ENCODE measurements around the gene TIMM13.

TIMM13 gene

DNA sequence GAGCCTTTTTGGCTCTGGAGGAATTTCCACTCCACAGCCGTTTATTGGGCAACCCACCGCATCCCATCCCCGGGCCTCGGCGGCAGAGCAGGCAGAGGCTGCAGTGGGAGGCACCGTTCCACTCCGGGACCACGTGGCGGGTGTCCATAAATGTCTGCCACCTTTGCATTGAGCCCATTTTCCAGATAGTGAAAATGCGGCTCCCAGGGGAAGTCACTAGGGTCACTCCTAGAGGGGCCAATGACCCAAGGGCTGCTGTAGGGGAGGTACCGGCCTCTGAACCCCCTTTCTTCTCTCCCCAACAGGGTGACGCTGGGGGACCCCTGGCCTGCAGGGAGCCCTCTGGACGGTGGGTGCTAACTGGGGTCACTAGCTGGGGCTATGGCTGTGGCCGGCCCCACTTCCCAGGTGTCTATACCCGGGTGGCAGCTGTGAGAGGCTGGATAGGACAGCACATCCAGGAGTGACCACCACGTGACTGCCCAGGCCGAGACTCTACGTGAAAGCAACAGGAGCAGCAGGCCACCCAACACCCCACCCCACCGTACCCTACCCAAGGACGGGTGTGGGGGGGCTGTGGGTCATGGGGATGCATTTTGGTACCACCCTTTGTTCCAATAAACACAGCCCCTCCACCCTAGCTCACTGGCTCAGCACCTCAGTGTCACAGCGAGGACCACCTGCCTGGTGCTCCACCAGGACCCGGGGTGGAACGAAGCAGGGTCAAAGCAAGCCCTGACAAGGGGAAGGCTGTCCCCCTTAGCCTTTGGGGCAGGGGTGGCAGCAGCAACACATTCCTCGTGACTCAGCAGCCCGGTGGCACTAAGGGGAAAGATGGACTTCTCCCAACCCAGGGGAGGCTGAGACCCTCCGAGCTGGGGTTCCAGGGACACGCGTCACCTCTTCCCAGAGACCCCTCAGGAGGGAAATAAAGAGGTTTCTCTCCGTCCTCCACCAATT, 1.5 kb downstream of the TIMM13 start:
- no peak for TF ChIP-seq TEAD4 (IDR thresholded peaks at IDR 0.05)
- TF ChIP-seq TCF12 (IDR thresholded peaks at IDR 0.05; ENCODE audit: low read depth) = no peak
- TF ChIP-seq, protein P1, sequence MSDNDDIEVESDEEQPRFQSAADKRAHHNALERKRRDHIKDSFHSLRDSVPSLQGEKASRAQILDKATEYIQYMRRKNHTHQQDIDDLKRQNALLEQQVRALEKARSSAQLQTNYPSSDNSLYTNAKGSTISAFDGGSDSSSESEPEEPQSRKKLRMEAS (IDR thresholded peaks at IDR 0.05) = no peak
- TF ChIP-seq, protein P2, sequence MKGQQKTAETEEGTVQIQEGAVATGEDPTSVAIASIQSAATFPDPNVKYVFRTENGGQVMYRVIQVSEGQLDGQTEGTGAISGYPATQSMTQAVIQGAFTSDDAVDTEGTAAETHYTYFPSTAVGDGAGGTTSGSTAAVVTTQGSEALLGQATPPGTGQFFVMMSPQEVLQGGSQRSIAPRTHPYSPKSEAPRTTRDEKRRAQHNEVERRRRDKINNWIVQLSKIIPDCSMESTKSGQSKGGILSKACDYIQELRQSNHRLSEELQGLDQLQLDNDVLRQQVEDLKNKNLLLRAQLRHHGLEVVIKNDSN (IDR thresholded peaks at IDR 0.05) = no peak
- TF ChIP-seq TAF1 (IDR thresholded peaks at IDR 0.05; ENCODE audit: low read depth) = no peak
- TF ChIP-seq, protein P3, sequence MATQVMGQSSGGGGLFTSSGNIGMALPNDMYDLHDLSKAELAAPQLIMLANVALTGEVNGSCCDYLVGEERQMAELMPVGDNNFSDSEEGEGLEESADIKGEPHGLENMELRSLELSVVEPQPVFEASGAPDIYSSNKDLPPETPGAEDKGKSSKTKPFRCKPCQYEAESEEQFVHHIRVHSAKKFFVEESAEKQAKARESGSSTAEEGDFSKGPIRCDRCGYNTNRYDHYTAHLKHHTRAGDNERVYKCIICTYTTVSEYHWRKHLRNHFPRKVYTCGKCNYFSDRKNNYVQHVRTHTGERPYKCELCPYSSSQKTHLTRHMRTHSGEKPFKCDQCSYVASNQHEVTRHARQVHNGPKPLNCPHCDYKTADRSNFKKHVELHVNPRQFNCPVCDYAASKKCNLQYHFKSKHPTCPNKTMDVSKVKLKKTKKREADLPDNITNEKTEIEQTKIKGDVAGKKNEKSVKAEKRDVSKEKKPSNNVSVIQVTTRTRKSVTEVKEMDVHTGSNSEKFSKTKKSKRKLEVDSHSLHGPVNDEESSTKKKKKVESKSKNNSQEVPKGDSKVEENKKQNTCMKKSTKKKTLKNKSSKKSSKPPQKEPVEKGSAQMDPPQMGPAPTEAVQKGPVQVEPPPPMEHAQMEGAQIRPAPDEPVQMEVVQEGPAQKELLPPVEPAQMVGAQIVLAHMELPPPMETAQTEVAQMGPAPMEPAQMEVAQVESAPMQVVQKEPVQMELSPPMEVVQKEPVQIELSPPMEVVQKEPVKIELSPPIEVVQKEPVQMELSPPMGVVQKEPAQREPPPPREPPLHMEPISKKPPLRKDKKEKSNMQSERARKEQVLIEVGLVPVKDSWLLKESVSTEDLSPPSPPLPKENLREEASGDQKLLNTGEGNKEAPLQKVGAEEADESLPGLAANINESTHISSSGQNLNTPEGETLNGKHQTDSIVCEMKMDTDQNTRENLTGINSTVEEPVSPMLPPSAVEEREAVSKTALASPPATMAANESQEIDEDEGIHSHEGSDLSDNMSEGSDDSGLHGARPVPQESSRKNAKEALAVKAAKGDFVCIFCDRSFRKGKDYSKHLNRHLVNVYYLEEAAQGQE (IDR thresholded peaks at IDR 0.05; ENCODE audit: low read depth) = no peak

DNA sequence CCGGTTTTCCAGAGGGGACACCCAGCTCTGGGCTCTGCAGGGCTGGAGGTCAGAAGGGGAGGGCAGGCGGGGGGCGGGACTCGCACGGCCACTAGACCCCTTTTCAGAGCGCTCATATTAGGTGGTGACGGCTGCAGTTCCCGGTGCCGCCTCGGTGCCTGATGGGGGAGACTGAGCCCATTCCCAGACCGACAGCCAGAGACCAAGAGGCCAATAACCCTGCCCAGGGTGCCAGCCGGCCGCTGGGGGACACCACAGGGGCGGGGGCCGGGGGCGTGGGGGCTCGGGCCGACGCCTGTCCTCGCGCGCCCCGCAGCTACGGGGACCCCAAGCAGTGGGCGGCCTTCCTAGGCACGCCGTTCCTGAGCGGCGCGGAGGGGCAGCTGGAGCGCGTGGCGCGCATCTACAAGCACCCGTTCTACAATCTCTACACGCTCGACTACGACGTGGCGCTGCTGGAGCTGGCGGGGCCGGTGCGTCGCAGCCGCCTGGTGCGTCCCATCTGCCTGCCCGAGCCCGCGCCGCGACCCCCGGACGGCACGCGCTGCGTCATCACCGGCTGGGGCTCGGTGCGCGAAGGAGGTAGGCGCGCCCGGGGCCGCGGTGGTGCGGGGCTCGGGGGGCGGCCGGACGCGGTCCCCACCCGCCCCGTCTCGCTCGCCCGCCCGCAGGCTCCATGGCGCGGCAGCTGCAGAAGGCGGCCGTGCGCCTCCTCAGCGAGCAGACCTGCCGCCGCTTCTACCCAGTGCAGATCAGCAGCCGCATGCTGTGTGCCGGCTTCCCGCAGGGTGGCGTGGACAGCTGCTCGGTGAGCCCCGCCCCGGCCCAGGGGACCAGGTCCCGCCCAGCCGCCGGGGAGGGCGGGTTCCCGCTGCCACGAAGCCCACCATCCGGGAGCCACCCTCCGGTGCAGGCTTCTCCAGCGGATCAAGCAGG, 2.4 kb downstream of the TIMM13 start:
- TF ChIP-seq TCF12 (IDR thresholded peaks at IDR 0.05; ENCODE audit: low read depth) = no peak
- TF ChIP-seq CEBPB (IDR thresholded peaks at IDR 0.05) = no peak
- no peak for TF ChIP-seq ZBTB7A (IDR thresholded peaks at IDR 0.05; ENCODE audit: low read depth)
- TF ChIP-seq, protein P3 (IDR thresholded peaks at IDR 0.05; ENCODE audit: low read depth) = no peak

DNA sequence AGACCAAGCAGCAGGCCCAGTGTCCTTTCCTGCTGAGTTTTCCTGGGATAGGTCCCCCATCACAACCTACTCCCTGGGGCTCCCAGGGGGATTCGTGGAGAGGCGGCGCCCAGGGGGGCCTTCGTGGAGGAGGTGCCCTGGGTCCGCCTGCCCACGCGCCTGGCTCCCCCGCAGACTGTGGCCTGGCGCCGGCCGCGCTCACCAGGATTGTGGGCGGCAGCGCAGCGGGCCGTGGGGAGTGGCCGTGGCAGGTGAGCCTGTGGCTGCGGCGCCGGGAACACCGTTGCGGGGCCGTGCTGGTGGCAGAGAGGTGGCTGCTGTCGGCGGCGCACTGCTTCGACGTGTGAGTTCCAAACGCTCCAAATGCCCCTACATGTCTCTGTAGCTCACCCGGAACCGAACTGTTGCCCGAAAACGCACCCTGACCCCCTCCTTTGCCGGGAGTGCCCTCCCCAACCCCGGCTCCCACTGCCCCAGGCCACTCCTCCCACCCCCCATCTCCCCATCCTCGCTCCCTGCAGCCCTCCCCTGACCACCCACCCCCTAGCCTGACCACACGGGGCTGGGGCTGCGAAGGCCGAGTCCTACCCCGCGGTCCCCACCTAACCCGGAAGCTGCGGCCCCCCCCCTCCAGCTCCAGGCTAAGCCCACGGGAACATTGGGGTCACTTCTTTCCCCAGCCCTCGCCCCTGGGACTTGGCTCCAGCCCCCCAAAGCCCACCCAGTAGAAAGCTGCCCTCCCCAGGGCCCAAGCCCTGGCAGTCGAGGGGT, 3.3 kb downstream of the TIMM13 start:
- TF ChIP-seq TEAD4 (IDR thresholded peaks at IDR 0.05) (no peak), EP300 (IDR thresholded peaks at IDR 0.05; ENCODE audit: borderline replicate concordance) (no peak), TAF1 (IDR thresholded peaks at IDR 0.05; ENCODE audit: low read depth) (no peak), EGR1 (IDR thresholded peaks at IDR 0.05) (no peak), NFIC (IDR thresholded peaks at IDR 0.05) (no peak)
- TF ChIP-seq, protein P1 (IDR thresholded peaks at IDR 0.05) = no peak

DNA sequence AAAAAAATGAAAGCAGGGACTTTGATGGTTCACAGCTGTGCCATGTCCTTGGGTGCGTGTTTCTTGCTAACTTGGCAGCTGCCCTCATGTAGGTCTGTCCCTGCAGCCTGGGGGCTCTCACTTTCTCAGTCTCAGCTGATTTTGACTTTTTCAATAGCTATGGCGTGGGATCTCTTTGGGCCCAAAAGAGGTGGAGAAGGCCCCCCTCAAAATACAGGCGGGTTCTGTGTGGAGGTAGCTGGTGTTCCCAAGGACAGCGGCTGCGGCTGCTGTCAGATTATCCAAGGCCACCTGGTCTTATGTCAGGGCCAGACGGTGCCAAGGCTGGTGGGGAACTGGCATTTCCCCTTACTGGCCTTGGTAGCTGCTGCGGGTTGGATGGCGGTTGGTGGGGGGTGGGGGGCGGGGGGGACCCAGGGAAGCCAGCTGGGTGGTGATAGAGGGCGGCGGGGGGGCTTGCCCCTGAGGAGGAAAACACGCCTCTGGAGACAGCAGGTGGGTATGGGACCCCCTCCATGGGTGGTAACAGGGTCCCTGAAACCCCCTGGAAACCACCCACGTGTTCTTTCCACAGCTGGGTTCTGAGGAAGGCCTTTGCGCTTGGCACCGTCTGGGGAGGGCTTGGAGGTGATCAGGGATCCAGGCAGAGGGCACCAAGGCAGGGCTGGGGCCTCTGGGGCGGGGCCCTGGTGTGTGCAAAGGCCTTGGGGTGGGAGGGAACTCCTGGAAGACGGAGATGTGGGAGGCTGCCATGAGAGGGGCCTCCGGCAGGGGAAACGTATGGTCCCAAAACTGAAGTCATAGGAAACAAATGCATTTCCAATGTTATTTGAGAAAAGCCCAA, 4.1 kb downstream of the TIMM13 start:
- TF ChIP-seq CREB1 (IDR thresholded peaks at IDR 0.05; ENCODE audit: low read depth) = no peak
- no peak for TF ChIP-seq YY1 (IDR thresholded peaks at IDR 0.05; ENCODE audit: low read depth)
- no peak for TF ChIP-seq EP300 (IDR thresholded peaks at IDR 0.05; ENCODE audit: borderline replicate concordance)
- TF ChIP-seq ZBTB7A (IDR thresholded peaks at IDR 0.05; ENCODE audit: low read depth) = no peak
- TF ChIP-seq, protein P3 (IDR thresholded peaks at IDR 0.05; ENCODE audit: low read depth) = no peak
- no peak for TF ChIP-seq TAF1 (IDR thresholded peaks at IDR 0.05; ENCODE audit: low read depth)
- no peak for TF ChIP-seq FOXM1 (IDR thresholded peaks at IDR 0.05; ENCODE audit: borderline replicate concordance, low read depth)
- no peak for TF ChIP-seq TEAD4 (IDR thresholded peaks at IDR 0.05)
- TF ChIP-seq RAD21 (IDR thresholded peaks at IDR 0.05; ENCODE audit: low read depth) = no peak
- TF ChIP-seq, protein P1 (IDR thresholded peaks at IDR 0.05) = no peak
- TF ChIP-seq EGR1 (IDR thresholded peaks at IDR 0.05) = no peak
- TF ChIP-seq CEBPB (IDR thresholded peaks at IDR 0.05) = no peak
- TF ChIP-seq, protein P2 (IDR thresholded peaks at IDR 0.05) = no peak
- no peak for TF ChIP-seq TCF12 (IDR thresholded peaks at IDR 0.05; ENCODE audit: low read depth)
- TF ChIP-seq NFIC (IDR thresholded peaks at IDR 0.05) = no peak
